ENCODE data around the gene MRLN. TPM values are rescaled to one million over a fixed set of nuclear protein-coding genes. Genes with fewer than 3 reads are reported as not detected.
"Not testable (repeated sequence)": the region's sequence is repeated elsewhere in the genome, so short reads cannot be mapped to it uniquely, and the experiment has no call there.

MRLN gene
- total and polyA plus RNA-seq, 12 donors: 0.39 to 2.0 (median 0.64) TPM; not detected in 9

GRCh38 chr10:59745163-59745650 is 8.0 kb downstream of the MRLN start:
- no peaks in the 10 kb centered on the region for H3K27me3 ChIP-seq
- intact Hi-C loops (cut with DNase I): no loop called here
- no peaks in the 10 kb centered on the region for H3K36me3 ChIP-seq (replicated peaks in 1 of 2)
- no peak for DNase-seq
- H3K4me1 ChIP-seq (replicated peaks in 1 of 2): peaks cover 20 to 30% of the 10 kb centered on the region in 2 donors
- H3K4me3 ChIP-seq: no peak overlapping the region
- no peak for TF ChIP-seq CTCF (IDR thresholded peaks at IDR 0.05)
- peak overlapping the region; percentile 66 to 82 (median 73) for H3K27ac ChIP-seq
- H3K9me3 ChIP-seq (replicated peaks in 1 of 3): no peaks in the 10 kb centered on the region
- WGBS, 4 donors: 31 to 50% (median 45%) methylated on average over 2 of the region's 2 CpGs

- 37 to 56% (median 38%) methylated on average over 6 of the region's 6 CpGs for WGBS, 4 donors
- intact Hi-C loops (cut with DNase I); H3K9me3 ChIP-seq (replicated peaks in 1 of 3); H3K36me3 ChIP-seq (replicated peaks in 1 of 2); H3K27me3 ChIP-seq; H3K4me3 ChIP-seq: not testable (repeated sequence)
- peak in 1 of 2 donors; percentile 47 for TF ChIP-seq POLR2A (IDR thresholded peaks at IDR 0.05)
- Histone ChIP-seq H3K4me1 (replicated peaks in 1 of 2) (peaks cover 20 to 28% of the 10 kb centered on the region in 2 donors), H3K27ac (peak overlapping the region in 4 of 5 donors; percentile 21 to 74 (median 72))
- DNase-seq: peak in 6 of 7 donors; percentile 48 to 71 (median 54)
These were observed 8.5 kb downstream of the MRLN start for GRCh38 chr10:59744762-59745161.

- intact Hi-C loops (cut with DNase I); H3K27me3 ChIP-seq; DNase-seq; H3K36me3 ChIP-seq (replicated peaks in 1 of 2); H3K4me3 ChIP-seq; H3K9me3 ChIP-seq (replicated peaks in 1 of 3): not testable (repeated sequence)
- WGBS, 4 donors: 93 to 97% (median 94%) methylated on average over 11 to 32 of the region's 32 CpGs
- Histone ChIP-seq H3K27ac (peak overlapping the region in 4 of 5 donors; percentile 21 to 74 (median 72)), H3K4me1 (replicated peaks in 1 of 2) (peaks cover 14 to 22% of the 10 kb centered on the region in 2 donors)
These were observed 9.1 kb downstream of the MRLN start for GRCh38 chr10:59744156-59744555.

GRCh38 chr10:59741583-59741982 is 11.7 kb downstream of the MRLN start:
- H3K27me3 ChIP-seq: no peaks in the 10 kb centered on the region
- intact Hi-C loops (cut with DNase I): no loop called here
- no peak overlapping the region for H3K27ac ChIP-seq
- H3K4me3 ChIP-seq: no peak overlapping the region
- H3K36me3 ChIP-seq (replicated peaks in 1 of 2): no peaks in the 10 kb centered on the region
- no peaks in the 10 kb centered on the region for H3K9me3 ChIP-seq (replicated peaks in 1 of 3)
- H3K4me1 ChIP-seq (replicated peaks in 1 of 2): peaks cover 4 to 6% of the 10 kb centered on the region in 2 donors
- 85 to 93% (median 86%) methylated on average over 5 of the region's 5 CpGs for WGBS, 4 donors
- DNase-seq: no peak
- TF ChIP-seq CTCF (IDR thresholded peaks at IDR 0.05) (no peak), POLR2A (IDR thresholded peaks at IDR 0.05) (no peak)

- Histone ChIP-seq H3K4me1 (replicated peaks in 1 of 2) (peaks cover 4 to 6% of the 10 kb centered on the region in 2 donors), H3K27me3 (no peaks in the 10 kb centered on the region), H3K27ac (no peak overlapping the region), H3K9me3 (replicated peaks in 1 of 3) (no peaks in the 10 kb centered on the region), H3K36me3 (replicated peaks in 1 of 2) (no peaks in the 10 kb centered on the region), H3K4me3 (no peak overlapping the region)
- intact Hi-C loops (cut with DNase I): no loop called here
- no peak for TF ChIP-seq POLR2A (IDR thresholded peaks at IDR 0.05)
- no peak for DNase-seq
These were observed 12.2 kb downstream of the MRLN start for GRCh38 chr10:59741048-59741447.

GRCh38 chr10:59736749-59737148 is 16.5 kb downstream of the MRLN start:
- WGBS, 4 donors: 84 to 94% (median 92%) methylated on average over 1 of the region's 1 CpG
- H3K9me3 ChIP-seq (replicated peaks in 1 of 3): no peaks in the 10 kb centered on the region
- H3K27ac ChIP-seq: no peak overlapping the region
- H3K4me1 ChIP-seq (replicated peaks in 1 of 2): no peaks in the 10 kb centered on the region
- intact Hi-C loops (cut with DNase I): no loop called here
- H3K27me3 ChIP-seq: no peaks in the 10 kb centered on the region
- no peak for TF ChIP-seq CTCF (IDR thresholded peaks at IDR 0.05)
- TF ChIP-seq POLR2A (IDR thresholded peaks at IDR 0.05): no peak
- no peak for DNase-seq
- no peaks in the 10 kb centered on the region for H3K36me3 ChIP-seq (replicated peaks in 1 of 2)
- H3K4me3 ChIP-seq: no peak overlapping the region

All from adrenal gland (tissue), 12 donors.